PC-9 (cell line): ENCODE data around the gene TNFRSF1B. TPM values are rescaled to one million over a fixed set of nuclear protein-coding genes. Genes with fewer than 3 reads are reported as not detected.

Experiments
- BruUV-seq: library from RNA; stranded (reverse); fragments of 400-500 nt; replicated peaks from 2 replicates; lab custom pipeline; 2021; lab: Mats Ljungman, UMichigan
- CTCF ChIA-PET: fragments of 300-600 bp; sonication (Branson Sonifier 250); formaldehyde crosslinking; loops from one replicate; lab custom pipeline; 2022; ENCODE audit warnings: antibody characterized with exemption; lab: Charles Lee
- POLR2A ChIA-PET: fragments of 300-600 bp; sonication (Branson Sonifier 250); formaldehyde crosslinking; loops from one replicate; lab custom pipeline; 2022; ENCODE audit warnings: antibody characterized with exemption; ENCODE audit not compliant: unreplicated experiment; lab: Charles Lee
- DNase-seq, 2 experiments: peaks; one replicate each; pipeline versions ENCODE4 v3.0.0 to v3.0.0-alpha.2; 2015 to 2022; ENCODE audit warnings: mixed read lengths in 1 of 2
- H2AFZ ChIP-seq: fragments of 200-600 bp; sonication (generic); 2 replicates; pipeline ENCODE4 v1.8.1; 2017; ENCODE audit warnings: antibody characterized with exemption
- H3F3A ChIP-seq: fragments of 200-600 bp; sonication (generic); 2 replicates; pipeline ENCODE4 v1.8.1; 2017; ENCODE audit warnings: antibody characterized with exemption, mild to moderate bottlenecking, low read depth; ENCODE audit not compliant: insufficient read depth
- H3K27ac ChIP-seq: fragments of 200-600 bp; sonication (generic); 2 replicates; pipeline ENCODE4 v1.6.1; 2016; ENCODE audit warnings: mixed run types
- H3K27me3 ChIP-seq: fragments of 200-600 bp; sonication (generic); 2 replicates; pipeline ENCODE4 v1.6.1; 2016; ENCODE audit warnings: low read depth, mixed run types; ENCODE audit not compliant: insufficient read depth
- H3K36me3 ChIP-seq: fragments of 200-600 bp; sonication (generic); 2 replicates; pipeline ENCODE4 v1.6.1; 2016; ENCODE audit warnings: low read depth, mixed run types
- H3K4me1 ChIP-seq: fragments of 200-600 bp; sonication (generic); replicated peaks from 2 replicates; pipeline ENCODE4 v1.6.1; 2016; ENCODE audit warnings: mixed run types; ENCODE audit not compliant: insufficient read depth
- H3K4me2 ChIP-seq: fragments of 200-600 bp; sonication (generic); 2 replicates; pipeline ENCODE4 v1.6.1; 2017; ENCODE audit warnings: mixed run types
- H3K4me3 ChIP-seq: fragments of 200-600 bp; sonication (generic); 2 replicates; pipeline ENCODE4 v1.6.1; 2016; ENCODE audit warnings: mixed run types
- H3K79me2 ChIP-seq: fragments of 200-600 bp; sonication (generic); 2 replicates; pipeline ENCODE4 v1.6.1; 2017; ENCODE audit warnings: low read depth, mixed run types
- H3K9me2 ChIP-seq: fragments of 200-600 bp; sonication (generic); 2 replicates; pipeline ENCODE4 v1.8.1; 2017; ENCODE audit warnings: mild to moderate bottlenecking; ENCODE audit not compliant: insufficient read depth
- H3K9me3 ChIP-seq: fragments of 200-600 bp; sonication (generic); 2 replicates; pipeline ENCODE4 v1.8.1; 2016; ENCODE audit warnings: low read depth; ENCODE audit not compliant: insufficient read depth
- H4K20me1 ChIP-seq: fragments of 200-600 bp; sonication (generic); 2 replicates; pipeline ENCODE4 v1.8.1; 2017; ENCODE audit not compliant: insufficient read depth
- EZH2 ChIP-seq: fragments of 200-600 bp; sonication (generic); IDR thresholded peaks from 2 replicates; pipeline ENCODE4 v1.8.0; 2017; ENCODE audit warnings: antibody characterized with exemption, low read depth
- intact Hi-C: fragments of 100-400 bp; cut with micrococcal nuclease; formaldehyde crosslinking; loops from one replicate; pipeline ENCODE4 v1.10.0; 2022; ENCODE audit not compliant: unreplicated experiment
- total RNA-seq: library from RNA; stranded (reverse); gene quantifications from 2 replicates; pipeline ENCODE4 v1.2.3, GENCODE V29; 2021
- TF ChIP-seq, protein P1 (sequence below): fragments of 200-600 bp; sonication (generic); conservative IDR thresholded peaks from 2 replicates; pipeline ENCODE4 v1.6.1; 2017; ENCODE audit warnings: mixed run types, antibody characterized with exemption, mild to moderate bottlenecking, moderate library complexity

Gene TNFRSF1B
- total RNA-seq, 1 experiment from 2014 or later = 2.7 TPM

DNA sequence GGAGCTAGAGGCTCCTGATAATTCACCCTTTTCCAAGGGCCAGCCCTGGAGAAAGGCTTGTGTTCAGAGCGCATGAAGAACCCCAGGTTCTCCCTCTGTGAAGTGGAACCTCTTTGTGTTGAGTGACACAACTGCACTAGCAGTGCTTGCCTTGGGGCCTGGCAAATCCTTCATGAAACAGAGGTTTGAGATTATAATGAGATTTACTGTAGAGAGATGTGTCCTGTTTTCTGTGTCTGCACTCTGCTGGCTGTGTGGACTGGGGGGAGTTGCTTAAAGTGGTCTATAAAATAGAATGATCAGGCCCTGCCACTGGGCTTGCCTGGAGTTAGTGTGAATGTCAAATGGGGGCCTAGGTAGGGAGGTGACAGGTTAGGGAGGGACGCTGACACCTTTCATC lies 11.5 kb upstream of the TNFRSF1B start:
- no TSS peak for BruUV-seq
- H4K20me1 ChIP-seq = no peaks in the 10 kb centered on the region
- no peak overlapping the region for H3K27ac ChIP-seq
- no peaks in the 10 kb centered on the region for H3K27me3 ChIP-seq
- TF ChIP-seq EZH2 = no peak
- TF ChIP-seq, protein P1, sequence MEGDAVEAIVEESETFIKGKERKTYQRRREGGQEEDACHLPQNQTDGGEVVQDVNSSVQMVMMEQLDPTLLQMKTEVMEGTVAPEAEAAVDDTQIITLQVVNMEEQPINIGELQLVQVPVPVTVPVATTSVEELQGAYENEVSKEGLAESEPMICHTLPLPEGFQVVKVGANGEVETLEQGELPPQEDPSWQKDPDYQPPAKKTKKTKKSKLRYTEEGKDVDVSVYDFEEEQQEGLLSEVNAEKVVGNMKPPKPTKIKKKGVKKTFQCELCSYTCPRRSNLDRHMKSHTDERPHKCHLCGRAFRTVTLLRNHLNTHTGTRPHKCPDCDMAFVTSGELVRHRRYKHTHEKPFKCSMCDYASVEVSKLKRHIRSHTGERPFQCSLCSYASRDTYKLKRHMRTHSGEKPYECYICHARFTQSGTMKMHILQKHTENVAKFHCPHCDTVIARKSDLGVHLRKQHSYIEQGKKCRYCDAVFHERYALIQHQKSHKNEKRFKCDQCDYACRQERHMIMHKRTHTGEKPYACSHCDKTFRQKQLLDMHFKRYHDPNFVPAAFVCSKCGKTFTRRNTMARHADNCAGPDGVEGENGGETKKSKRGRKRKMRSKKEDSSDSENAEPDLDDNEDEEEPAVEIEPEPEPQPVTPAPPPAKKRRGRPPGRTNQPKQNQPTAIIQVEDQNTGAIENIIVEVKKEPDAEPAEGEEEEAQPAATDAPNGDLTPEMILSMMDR = no peak
- intact Hi-C loops = no loop called here
- CTCF ChIA-PET = no interaction called here
- H3K4me1 ChIP-seq = peaks cover 46% of the 10 kb centered on the region
- no peak overlapping the region for H3K4me3 ChIP-seq
- POLR2A ChIA-PET = no interaction called here
- no peak overlapping the region for H2AFZ ChIP-seq
- H3K9me3 ChIP-seq = no peaks in the 10 kb centered on the region
- H3K36me3 ChIP-seq = no peaks in the 10 kb centered on the region
- no peak overlapping the region for H3K4me2 ChIP-seq
- DNase-seq = no peak
- H3K79me2 ChIP-seq = no peaks in the 10 kb centered on the region
- no peaks in the 10 kb centered on the region for H3K9me2 ChIP-seq
- H3F3A ChIP-seq = peaks cover 20% of the 10 kb centered on the region

DNA sequence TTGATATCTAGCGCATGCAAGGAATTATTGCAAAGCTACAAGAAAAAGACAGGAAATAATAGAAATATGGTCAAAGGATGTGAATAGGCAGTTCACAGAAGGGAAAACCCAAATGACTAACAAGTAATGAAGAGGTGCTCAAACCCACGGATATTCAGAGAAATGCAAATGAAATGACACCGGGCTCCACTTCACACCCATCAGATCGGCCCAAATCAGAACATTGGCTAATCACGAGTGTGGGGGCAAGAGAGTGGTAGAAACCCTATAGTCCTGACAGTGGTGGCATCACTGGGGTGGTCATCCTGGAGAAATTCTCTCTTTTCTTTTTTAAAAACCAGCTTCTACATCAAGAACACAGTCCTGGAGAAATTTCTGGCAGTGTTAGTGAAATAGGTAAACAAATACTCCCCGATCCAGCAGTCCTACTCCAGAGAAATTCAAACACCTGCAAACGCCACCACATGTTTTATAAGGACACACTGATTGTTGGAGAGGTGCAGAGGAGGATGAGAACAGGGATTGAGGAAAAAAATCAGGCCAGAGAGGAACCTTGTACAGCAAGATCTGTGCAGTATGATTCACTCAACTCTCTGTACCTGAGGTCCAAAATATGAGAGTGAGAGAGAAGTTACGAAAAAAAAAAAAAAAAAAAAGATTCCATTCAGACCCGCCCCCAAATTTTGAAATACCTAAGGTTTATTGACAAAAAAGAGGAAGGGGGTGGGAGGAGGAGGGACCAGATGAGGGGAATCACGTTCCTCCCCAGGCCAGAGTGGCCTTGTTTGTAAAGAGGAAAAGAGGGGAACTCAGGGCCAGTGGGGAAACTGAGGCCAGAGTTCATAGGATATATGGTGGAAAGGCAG lies 9.2 kb upstream of the TNFRSF1B start:
- no peaks in the 10 kb centered on the region for H4K20me1 ChIP-seq
- no peaks in the 10 kb centered on the region for H3K27me3 ChIP-seq
- H3K36me3 ChIP-seq = no peaks in the 10 kb centered on the region
- peak overlapping the region; percentile 49 for H3K27ac ChIP-seq
- no peak for TF ChIP-seq EZH2
- TF ChIP-seq, protein P1 = no peak
- intact Hi-C loops = no loop called here
- peaks cover 68% of the 10 kb centered on the region for H3K4me1 ChIP-seq
- peaks cover 39% of the 10 kb centered on the region for H3F3A ChIP-seq
- ChIA-PET CTCF (no interaction called here), POLR2A (no interaction called here)
- BruUV-seq = no TSS peak
- H2AFZ ChIP-seq = no peak overlapping the region
- H3K9me2 ChIP-seq = no peaks in the 10 kb centered on the region
- H3K4me3 ChIP-seq = no peak overlapping the region
- H3K9me3 ChIP-seq = no peaks in the 10 kb centered on the region
- H3K79me2 ChIP-seq = no peaks in the 10 kb centered on the region
- DNase-seq = peak in 1 of 2 experiments; percentile 72
- peak overlapping the region; percentile 54 for H3K4me2 ChIP-seq

DNA sequence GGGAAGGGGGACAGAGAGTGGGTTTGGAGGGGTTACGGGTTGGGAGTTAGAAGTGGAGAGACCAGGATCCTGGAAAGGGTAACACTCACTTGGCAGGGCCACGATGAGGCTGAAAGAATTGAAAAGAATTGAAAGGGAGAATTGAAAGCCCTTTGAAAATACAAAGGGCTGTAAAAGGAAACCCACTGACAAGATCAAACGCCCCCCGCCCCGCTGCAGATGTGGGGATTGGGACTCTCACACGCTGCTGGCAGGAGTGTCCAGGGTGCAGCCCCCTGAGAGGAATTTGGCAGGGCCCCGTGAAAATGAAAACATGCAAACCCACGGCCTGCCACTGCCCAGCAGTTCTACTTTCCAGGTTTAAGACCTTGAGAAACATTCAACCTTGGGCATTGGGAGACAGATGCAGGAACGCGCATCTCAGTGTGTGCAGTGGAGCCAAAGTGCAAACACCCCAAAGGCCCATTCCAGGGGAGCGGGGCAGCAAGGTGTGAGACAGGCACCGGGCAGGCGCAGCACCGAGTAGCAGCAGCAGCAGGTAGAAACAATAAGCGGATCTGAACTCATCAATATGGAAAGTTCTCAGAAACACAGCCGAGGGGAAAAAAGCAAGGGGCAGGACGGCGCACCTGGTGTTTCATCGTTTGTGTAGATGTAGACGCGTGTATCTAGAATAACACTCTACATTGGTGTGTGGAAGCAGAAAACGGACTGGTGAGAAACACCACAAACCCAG lies 8.3 kb upstream of the TNFRSF1B start:
- H3K9me3 ChIP-seq = no peaks in the 10 kb centered on the region
- DNase-seq = no peak
- no peaks in the 10 kb centered on the region for H3K9me2 ChIP-seq
- H3F3A ChIP-seq = peaks cover 39% of the 10 kb centered on the region
- H3K27me3 ChIP-seq = no peaks in the 10 kb centered on the region
- CTCF ChIA-PET = no interaction called here
- no peaks in the 10 kb centered on the region for H3K79me2 ChIP-seq
- H3K4me2 ChIP-seq = peak overlapping the region; percentile 40
- no peaks in the 10 kb centered on the region for H4K20me1 ChIP-seq
- no peak overlapping the region for H2AFZ ChIP-seq
- H3K36me3 ChIP-seq = no peaks in the 10 kb centered on the region
- peaks cover 62% of the 10 kb centered on the region for H3K4me1 ChIP-seq
- BruUV-seq = no TSS peak
- POLR2A ChIA-PET = no interaction called here
- H3K4me3 ChIP-seq = no peak overlapping the region
- TF ChIP-seq, protein P1 = no peak
- TF ChIP-seq EZH2 = no peak
- intact Hi-C loops = no loop called here
- peak overlapping the region; percentile 49; the same call in 1 of the 2 replicates for H3K27ac ChIP-seq
